NCI-H1092 (cell line): ENCODE data around the gene KDM2A.

Source experiments
- DNase-seq: peaks from one replicate; lab custom pipeline; 2025; lab: John Stamatoyannopoulos, UW

KDM2A gene

GRCh38 chr11:67285541-67286498 lies 166.8 kb downstream of the KDM2A start:
- no peak for DNase-seq

DNA sequence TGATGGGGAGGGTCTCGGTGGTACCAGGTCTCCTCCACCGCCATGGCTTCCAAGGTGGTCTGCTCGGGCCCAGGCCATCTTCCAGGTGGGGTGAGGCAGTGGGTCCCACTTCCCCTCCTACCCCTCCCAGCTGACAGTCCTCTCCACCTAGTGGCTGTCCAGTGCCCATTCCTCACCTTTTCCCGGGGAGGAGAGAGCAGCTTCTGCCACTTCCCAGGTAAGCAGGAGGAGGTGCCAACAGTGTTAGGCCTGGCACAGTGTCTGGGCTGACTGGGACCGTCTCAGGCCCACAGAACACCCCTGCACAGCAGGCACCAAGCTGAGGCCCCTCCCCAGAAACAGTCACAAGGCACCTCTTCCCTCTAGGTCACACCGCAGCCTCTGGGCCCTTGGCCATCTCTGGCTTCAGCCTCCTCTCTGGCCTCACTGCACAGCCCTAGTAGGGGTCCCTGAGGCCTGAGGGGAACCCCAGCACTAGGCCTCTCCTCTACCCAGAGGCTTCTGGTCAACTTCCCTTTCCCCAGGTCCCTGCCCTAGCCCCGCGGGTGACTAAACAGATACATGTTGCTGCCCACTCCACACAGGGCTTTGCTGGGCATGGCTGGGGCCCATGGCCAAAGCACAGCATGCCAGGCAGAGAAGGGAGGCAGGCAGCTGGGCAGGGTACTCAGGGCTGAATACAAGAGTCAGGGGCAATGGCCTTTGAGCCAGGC lies 167.7 kb downstream of the KDM2A start:
- no peak for DNase-seq

- DNase-seq = no peak
Measured at GRCh38 chr11:67287355-67288197, 168.5 kb downstream of the KDM2A start.

DNA sequence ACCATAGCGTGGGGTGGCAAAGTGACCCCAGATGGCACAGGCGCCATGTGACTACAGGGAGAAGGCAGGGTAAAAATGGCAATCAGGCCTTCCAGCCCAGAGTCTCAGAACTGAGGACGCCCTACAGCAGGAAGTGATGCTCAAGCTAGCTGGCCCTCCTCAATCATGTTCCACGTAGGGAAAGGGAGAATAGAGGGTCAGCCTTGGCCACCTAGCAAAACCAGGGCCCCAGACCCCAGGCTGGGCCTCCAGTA lies 169.1 kb downstream of the KDM2A start:
- no peak for DNase-seq

GRCh38 chr11:67288452-67289225 lies 169.6 kb downstream of the KDM2A start:
- peak; percentile 89 for DNase-seq

DNA sequence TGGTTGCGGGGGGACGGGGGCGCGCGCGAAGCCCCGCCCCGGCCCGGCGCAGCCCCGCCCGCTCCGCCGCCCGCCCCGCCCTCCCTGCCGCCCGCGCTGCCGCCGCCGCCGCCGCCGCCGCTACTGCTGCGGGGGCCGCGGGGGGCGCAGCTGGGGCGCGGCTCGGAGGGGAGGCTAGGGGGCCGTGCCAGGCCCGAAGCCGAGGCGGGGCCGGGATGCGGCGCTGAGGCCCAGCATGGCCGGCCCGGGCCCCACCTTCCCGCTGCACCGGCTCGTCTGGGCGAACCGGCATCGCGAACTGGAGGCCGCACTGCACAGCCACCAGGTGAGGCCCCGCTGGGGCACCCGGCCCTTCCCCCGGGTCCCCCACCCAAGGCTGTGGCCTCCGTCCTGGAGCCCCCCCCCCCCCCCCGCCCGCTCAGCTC lies 170.2 kb downstream of the KDM2A start, which contains the start of gene ANKRD13D:
Gene ANKRD13D, plus strand, starts transcription at position 78 of the 425 bp plus-strand sequence. Its CDS starts 158 bp downstream, at position 236.
- DNase-seq = peak; percentile 89

DNA sequence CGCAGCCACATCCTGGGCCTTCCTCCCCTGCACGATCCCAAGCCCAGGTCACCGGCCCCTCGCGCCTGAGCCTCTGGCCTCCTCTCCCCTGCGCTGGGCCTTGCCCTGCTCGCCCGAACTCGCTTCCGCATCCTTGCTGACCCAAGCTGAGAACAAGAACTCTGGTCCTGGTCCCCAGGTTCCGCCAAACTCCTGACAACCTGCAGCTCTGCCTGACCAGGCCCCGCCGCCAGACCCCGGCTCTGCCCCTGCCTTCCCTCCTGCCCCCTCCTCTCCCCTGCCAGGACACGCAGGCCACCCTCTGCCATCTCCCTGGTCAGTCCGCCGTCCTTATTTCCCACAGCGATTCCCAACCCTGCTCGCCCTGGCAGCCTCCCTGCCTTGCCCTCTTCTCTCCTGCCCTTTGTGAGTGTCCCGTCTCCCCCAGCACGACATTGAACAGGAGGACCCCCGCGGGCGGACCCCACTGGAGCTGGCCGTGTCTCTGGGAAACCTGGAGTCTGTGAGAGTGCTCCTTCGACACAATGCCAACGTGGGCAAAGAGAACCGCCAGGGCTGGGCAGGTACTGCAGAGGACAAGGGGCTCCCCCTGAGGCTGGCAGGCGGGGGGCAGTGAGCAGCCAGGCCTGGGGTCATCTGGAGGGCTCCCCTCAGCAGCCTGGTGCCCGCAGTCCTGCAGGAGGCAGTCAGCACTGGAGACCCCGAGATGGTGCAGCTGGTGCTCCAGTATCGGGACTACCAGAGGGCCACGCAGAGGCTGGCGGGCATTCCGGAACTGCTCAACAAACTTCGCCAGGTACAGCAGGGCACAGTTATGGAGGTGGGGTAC lies 170.8 kb downstream of the KDM2A start:
- no peak for DNase-seq

GRCh38 chr11:67290801-67291200 lies 171.7 kb downstream of the KDM2A start:
- no peak for DNase-seq

DNA sequence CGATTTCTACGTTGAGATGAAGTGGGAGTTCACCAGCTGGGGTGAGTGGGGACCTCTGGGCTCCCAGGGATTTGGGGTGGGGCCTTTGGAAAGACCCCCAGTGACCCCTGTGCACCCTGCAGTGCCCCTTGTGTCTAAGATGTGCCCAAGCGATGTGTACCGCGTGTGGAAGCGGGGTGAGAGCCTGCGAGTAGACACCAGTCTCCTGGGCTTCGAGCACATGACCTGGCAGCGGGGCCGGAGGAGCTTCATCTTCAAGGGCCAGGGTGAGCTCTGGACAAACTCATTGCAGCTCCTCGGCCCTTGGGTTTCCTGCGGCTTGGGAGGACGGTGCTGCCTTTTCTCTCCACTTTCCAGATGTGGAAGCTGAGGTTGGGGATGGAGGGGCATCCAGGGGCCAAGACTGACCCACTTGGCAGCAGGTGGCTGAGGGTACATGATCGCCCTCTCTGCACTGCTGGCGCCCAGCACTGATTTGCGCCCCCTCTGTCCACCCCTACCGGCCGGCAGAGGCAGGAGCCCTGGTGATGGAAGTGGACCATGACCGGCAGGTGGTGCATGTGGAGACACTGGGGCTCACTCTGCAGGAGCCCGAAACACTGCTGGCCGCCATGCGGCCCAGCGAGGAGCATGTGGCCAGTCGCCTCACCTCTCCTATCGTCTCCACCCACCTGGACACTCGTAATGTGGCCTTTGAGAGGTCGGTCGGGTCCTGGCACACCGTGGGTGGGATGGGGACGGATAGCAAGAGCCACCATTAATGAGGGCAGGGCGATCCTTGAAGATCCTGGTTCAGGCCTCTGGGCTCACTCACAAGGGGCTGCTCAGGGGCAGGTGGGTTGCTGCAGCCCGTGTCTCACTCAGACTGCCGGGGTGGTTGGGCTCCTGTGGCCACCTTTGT lies 172.7 kb downstream of the KDM2A start:
- DNase-seq = no peak

- no peak for DNase-seq
Measured at GRCh38 chr11:67292671-67293070, 173.6 kb downstream of the KDM2A start.

DNA sequence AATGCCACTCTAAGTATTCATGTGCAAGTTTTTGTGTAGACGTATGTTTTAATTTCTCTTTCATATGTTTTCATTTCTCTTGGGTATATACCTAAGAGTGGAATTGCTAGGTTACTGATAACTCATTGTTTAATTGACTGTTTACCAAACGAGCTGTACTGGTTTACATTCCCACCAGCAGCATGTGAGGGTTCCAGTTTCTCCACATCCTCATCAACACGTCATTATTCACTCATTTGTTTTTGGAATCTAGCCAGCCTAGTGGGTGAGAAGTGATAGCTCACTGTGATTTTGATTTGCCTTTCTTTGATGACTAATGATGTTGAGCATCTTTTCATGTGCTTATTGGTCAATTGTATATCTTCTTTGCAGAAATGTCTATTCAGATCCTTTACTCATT lies 174.0 kb downstream of the KDM2A start:
- DNase-seq = no peak

DNA sequence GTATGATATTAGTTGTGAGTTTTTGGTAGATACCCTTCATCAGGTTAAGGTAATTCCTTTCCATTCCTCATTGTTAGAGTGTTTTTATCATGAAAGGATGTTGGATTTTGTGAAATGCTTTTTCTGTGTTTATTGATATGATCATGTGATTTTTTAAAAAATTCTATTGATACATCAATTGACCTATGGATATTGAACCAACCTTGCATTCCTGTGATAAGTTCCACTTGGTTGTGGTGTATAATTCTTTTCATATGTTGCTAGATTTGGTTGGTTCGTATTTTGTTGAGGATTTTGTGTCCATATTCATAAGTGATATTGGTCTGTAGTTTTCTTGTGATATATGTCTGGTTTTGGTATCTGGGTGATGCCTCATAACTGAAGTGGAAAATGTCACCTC lies 176.8 kb downstream of the KDM2A start:
- no peak for DNase-seq

GRCh38 chr11:67298786-67299185 lies 179.7 kb downstream of the KDM2A start:
- no peak for DNase-seq

DNA sequence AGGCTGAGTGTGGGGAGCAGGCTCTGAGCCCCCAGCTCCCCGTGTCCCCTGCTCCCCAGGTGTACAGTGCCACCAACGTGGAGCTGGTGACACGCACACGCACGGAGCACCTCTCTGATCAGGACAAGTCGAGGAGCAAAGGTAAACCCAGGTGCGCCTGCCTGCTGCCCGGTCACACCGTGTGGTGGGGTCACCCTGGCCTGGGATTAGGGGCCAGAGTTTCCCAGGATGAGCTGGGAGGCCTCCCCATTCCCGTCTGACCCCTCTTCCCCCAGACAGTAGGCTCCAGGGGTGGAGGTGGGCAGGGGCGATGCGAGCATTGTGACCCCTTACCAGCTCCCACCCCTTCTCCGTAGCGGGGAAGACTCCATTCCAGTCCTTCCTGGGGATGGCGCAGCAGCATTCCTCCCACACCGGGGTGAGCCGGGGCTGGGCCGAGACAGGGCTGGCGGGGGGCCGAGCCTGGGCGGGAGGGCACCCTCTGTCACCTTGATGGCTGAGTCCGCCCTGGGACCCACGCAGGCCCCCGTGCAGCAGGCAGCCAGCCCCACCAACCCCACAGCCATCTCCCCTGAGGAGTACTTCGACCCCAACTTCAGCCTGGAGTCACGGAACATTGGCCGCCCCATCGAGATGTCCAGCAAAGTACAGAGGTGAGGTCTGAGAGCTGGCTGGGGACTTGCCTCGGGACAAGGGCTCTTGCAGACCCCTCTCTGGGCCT lies 180.6 kb downstream of the KDM2A start:
- DNase-seq = no peak

DNA sequence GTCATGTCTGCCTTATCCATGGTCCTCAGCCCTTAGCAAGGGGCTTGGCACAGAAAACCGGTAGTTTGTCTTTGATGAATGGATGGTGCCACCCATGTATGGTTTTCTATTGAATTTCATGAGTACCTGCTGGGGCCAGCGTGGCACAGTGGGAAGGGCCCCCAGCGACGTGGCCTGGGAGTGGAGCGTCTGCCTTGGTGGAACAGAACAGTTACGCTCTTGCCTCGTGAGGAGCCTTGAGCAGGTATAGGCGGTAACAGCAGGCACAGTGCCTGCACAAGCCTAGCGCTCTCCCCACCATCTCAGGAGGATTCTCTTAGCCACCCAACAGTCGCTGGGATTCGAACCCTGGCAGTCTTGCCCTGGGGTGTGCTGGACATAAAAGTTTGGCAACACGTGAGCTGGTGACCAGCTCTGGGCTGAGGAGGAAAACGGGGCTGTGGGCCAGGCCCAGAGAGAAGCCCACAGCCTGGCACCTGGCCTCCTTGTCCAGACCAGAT lies 181.2 kb downstream of the KDM2A start:
- DNase-seq = no peak

GRCh38 chr11:67300756-67301312 lies 181.8 kb downstream of the KDM2A start:
- no peak for DNase-seq

GRCh38 chr11:67301313-67301921 lies 182.4 kb downstream of the KDM2A start:
- no peak for DNase-seq

DNA sequence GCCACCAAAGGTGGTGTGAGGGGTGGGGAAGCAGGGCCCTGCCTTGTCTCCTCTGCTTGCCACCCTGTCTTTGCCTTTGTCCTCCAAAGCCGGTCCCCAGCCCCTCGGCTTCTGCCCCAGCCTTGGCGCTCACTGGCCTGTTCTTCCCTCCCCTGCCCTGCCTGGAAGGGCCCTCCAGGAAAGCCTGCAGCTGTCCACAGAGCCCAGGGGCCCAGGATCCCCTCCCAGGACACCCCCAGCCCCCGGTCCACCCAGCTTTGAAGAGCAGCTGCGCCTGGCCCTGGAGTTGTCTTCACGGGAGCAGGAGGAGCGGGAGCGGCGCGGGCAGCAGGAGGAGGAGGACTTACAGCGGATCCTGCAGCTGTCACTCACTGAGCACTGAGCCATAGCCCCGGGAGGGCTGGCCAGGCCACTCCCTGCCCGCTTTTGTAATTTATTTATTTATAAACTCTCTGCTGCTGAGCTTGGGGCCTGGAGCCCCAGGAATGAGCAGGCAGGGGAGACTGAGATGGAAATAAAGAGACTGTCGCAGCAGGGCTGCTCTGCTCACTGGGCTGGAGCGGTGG lies 183.0 kb downstream of the KDM2A start:
- DNase-seq = no peak
